Astrocyte (in vitro differentiated cells and primary cell): ENCODE measurements around the gene SHISAL1. TPM values are rescaled to one million over a fixed set of nuclear protein-coding genes. Genes with fewer than 3 reads are reported as not detected.

Experiments used
- DNase-seq: peaks from one replicate; pipeline ENCODE4 v3.0.0-alpha.2; 2010; ENCODE audit warnings: low read depth
- FAIRE-seq: peaks from 2 replicates; lab custom pipeline; 2011; peaks lifted over from hg19 to GRCh38; lab: Jason Lieb, UNC
- H2AFZ ChIP-seq: 2 replicates; pipeline ENCODE4 v1.6.0; 2012; ENCODE audit warnings: low read depth, low read length, inconsistent platforms
- H3K27ac ChIP-seq: 2 replicates; pipeline ENCODE4 v1.5.1; 2011; ENCODE audit warnings: low read depth, low read length, inconsistent platforms
- H3K27me3 ChIP-seq: 2 replicates; pipeline ENCODE4 v1.6.0; 2011; ENCODE audit warnings: low read length, inconsistent platforms; ENCODE audit not compliant: insufficient read depth
- H3K36me3 ChIP-seq: 2 replicates; pipeline ENCODE4 v1.5.1; 2011; ENCODE audit warnings: low read length, inconsistent platforms; ENCODE audit not compliant: insufficient read depth
- H3K4me1 ChIP-seq: 2 replicates; pipeline ENCODE4 v1.5.1; 2011; ENCODE audit warnings: low read length, inconsistent platforms; ENCODE audit not compliant: insufficient read depth
- H3K4me2 ChIP-seq: 2 replicates; pipeline ENCODE4 v1.6.0; 2012; ENCODE audit warnings: low read length, inconsistent platforms
- H3K4me3 ChIP-seq: 2 replicates; pipeline ENCODE4 v1.5.1; 2011; ENCODE audit warnings: low read depth, mild to moderate bottlenecking, low read length, inconsistent platforms; ENCODE audit not compliant: insufficient read depth
- H3K79me2 ChIP-seq: 2 replicates; pipeline ENCODE4 v1.6.0; 2012; ENCODE audit warnings: mild to moderate bottlenecking, low read length, inconsistent platforms; ENCODE audit not compliant: insufficient read depth
- H3K9ac ChIP-seq: 2 replicates; pipeline ENCODE4 v1.6.0; 2012; ENCODE audit warnings: mild to moderate bottlenecking, low read length, inconsistent platforms
- H3K9me3 ChIP-seq: 2 replicates; pipeline ENCODE4 v1.5.1; 2012; ENCODE audit warnings: low read depth, mild to moderate bottlenecking, low read length, inconsistent platforms; ENCODE audit not compliant: insufficient read depth
- H4K20me1 ChIP-seq: 2 replicates; pipeline ENCODE4 v1.6.0; 2012; ENCODE audit warnings: low read length, inconsistent platforms; ENCODE audit not compliant: insufficient read depth
- H3K27ac Mint-ChIP-seq: one replicate; pipeline ENCODE4 v1.8.0; 2021; ENCODE audit warnings: mild to moderate bottlenecking, mixed read lengths; ENCODE audit not compliant: unreplicated experiment
- H3K27me3 Mint-ChIP-seq: one replicate; pipeline ENCODE4 v1.8.0; 2021; ENCODE audit warnings: low read depth, mixed read lengths; ENCODE audit not compliant: unreplicated experiment
- H3K36me3 Mint-ChIP-seq: one replicate; pipeline ENCODE4 v1.8.0; 2021; ENCODE audit warnings: low read depth, mixed read lengths; ENCODE audit not compliant: unreplicated experiment
- H3K4me1 Mint-ChIP-seq: one replicate; pipeline ENCODE4 v1.8.0; 2021; ENCODE audit warnings: low read depth, mixed read lengths; ENCODE audit not compliant: unreplicated experiment
- H3K4me3 Mint-ChIP-seq: one replicate; pipeline ENCODE4 v1.8.0; 2021; ENCODE audit warnings: mild to moderate bottlenecking, moderate library complexity, mixed read lengths; ENCODE audit not compliant: unreplicated experiment
- H3K9me3 Mint-ChIP-seq: one replicate; pipeline ENCODE4 v1.8.0; 2021; ENCODE audit warnings: mild to moderate bottlenecking, mixed read lengths; ENCODE audit not compliant: unreplicated experiment
- EZH2 ChIP-seq: IDR thresholded peaks from 2 replicates; pipeline ENCODE4 v1.6.1; 2012; ENCODE audit warnings: mild to moderate bottlenecking, low read length, inconsistent platforms; ENCODE audit not compliant: insufficient read depth
- total RNA-seq: library from RNA; stranded (reverse); gene quantifications from 2 replicates; pipeline ENCODE4 v1.2.1, GENCODE V29; 2021
- TF ChIP-seq, protein P1 (sequence below): IDR thresholded peaks from 2 replicates; pipeline ENCODE4 v1.5.1; 2011; ENCODE audit warnings: low read depth, mild to moderate bottlenecking, inconsistent platforms, low read length, moderate library complexity; ENCODE audit not compliant: insufficient read depth

The SHISAL1 gene
- total RNA-seq, 1 donor from 2014 or later = 0.36 TPM

DNA sequence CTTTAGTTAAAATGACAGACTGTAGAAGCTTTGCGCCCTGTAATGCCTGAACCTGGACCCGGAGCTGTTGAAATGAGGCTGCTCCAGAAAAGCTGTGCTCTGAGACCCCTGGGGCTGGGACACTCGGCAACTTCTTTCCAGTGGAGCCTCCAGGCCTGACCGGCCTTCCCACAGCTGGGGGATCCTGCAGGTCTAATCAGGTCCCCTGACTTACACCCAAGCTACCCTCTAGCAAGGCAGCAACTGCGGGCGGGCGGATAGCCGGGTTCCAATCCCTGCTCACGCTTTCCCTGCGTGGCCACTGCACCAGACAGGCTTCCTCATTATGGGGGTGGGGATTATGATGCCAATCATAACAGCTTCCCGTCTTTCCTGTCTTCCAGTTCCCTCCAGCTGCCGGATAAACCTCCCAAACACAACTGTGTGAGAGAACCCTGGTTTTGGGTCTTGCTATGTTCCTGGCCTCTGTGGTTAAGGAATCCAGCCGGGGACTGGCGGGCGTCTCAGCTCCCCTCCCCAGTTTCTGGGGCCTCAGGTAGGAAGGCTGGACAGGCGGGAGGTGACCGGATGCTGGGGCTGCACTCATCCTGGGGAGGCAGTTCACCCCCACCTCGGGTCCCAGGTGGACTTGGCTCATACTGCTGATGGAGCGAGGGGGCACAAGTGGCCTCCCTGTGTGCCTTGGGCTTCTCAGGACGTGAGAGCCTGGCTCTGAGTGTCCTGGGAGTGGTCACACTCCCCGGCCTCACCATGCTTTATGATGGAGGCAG lies 93.5 kb downstream of the SHISAL1 start:
- H3K36me3 ChIP-seq = no peaks in the 10 kb centered on the region
- no peaks in the 10 kb centered on the region for H3K9me3 ChIP-seq
- no peaks in the 10 kb centered on the region for H3K79me2 ChIP-seq
- H3K27me3 Mint-ChIP-seq = peaks cover 26% of the 10 kb centered on the region
- H3K27ac ChIP-seq = no peak overlapping the region
- H3K9me3 Mint-ChIP-seq = peaks cover 9% of the 10 kb centered on the region
- H3K9ac ChIP-seq = no peak overlapping the region
- H3K4me1 Mint-ChIP-seq = no peaks in the 10 kb centered on the region
- FAIRE-seq (no peak), DNase-seq (no peak)
- H3K27me3 ChIP-seq = peaks cover 10% of the 10 kb centered on the region
- no peaks in the 10 kb centered on the region for H3K4me1 ChIP-seq
- H3K36me3 Mint-ChIP-seq = peaks cover 7% of the 10 kb centered on the region
- H3K27ac Mint-ChIP-seq = no peak overlapping the region
- no peak overlapping the region for H3K4me3 ChIP-seq
- H3K4me2 ChIP-seq = no peak overlapping the region
- TF ChIP-seq, protein P1, sequence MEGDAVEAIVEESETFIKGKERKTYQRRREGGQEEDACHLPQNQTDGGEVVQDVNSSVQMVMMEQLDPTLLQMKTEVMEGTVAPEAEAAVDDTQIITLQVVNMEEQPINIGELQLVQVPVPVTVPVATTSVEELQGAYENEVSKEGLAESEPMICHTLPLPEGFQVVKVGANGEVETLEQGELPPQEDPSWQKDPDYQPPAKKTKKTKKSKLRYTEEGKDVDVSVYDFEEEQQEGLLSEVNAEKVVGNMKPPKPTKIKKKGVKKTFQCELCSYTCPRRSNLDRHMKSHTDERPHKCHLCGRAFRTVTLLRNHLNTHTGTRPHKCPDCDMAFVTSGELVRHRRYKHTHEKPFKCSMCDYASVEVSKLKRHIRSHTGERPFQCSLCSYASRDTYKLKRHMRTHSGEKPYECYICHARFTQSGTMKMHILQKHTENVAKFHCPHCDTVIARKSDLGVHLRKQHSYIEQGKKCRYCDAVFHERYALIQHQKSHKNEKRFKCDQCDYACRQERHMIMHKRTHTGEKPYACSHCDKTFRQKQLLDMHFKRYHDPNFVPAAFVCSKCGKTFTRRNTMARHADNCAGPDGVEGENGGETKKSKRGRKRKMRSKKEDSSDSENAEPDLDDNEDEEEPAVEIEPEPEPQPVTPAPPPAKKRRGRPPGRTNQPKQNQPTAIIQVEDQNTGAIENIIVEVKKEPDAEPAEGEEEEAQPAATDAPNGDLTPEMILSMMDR = no peak
- no peak for TF ChIP-seq EZH2
- no peak overlapping the region for H2AFZ ChIP-seq
- no peaks in the 10 kb centered on the region for H4K20me1 ChIP-seq
- no peak overlapping the region for H3K4me3 Mint-ChIP-seq

DNA sequence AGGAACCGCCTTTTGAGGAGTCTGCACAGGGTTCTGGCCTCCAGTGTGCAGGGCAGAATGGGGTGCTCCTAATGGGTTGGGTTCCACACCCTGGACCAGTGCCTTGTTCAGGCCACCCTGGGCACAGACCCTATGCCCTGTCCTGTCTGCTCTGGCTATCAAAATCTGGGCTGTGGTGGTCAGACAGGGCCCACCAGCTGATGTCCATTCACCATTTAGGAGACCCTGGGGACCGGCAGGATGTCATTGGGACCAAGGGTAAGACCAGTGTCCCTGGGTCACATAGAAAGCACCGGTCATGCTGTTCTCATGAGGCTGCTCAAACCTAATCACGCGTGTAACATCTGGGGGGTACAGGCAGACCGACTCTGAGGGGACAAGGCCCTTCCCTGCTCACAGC lies 94.7 kb downstream of the SHISAL1 start:
- Histone ChIP-seq H3K9me3 (peaks cover 4% of the 10 kb centered on the region), H3K36me3 (no peaks in the 10 kb centered on the region), H2AFZ (no peak overlapping the region), H3K4me1 (no peaks in the 10 kb centered on the region), H3K27me3 (peaks cover 3% of the 10 kb centered on the region), H3K9ac (no peak overlapping the region), H3K4me2 (no peak overlapping the region), H3K79me2 (no peaks in the 10 kb centered on the region), H4K20me1 (no peaks in the 10 kb centered on the region), H3K27ac (no peak overlapping the region), H3K4me3 (no peak overlapping the region)
- Mint-ChIP-seq H3K36me3 (peaks cover 7% of the 10 kb centered on the region), H3K4me1 (no peaks in the 10 kb centered on the region), H3K4me3 (no peak overlapping the region), H3K9me3 (peaks cover 9% of the 10 kb centered on the region), H3K27me3 (peaks cover 14% of the 10 kb centered on the region), H3K27ac (no peak overlapping the region)
- TF ChIP-seq, protein P1 = no peak
- no peak for TF ChIP-seq EZH2
- no peak for FAIRE-seq
- DNase-seq = no peak

DNA sequence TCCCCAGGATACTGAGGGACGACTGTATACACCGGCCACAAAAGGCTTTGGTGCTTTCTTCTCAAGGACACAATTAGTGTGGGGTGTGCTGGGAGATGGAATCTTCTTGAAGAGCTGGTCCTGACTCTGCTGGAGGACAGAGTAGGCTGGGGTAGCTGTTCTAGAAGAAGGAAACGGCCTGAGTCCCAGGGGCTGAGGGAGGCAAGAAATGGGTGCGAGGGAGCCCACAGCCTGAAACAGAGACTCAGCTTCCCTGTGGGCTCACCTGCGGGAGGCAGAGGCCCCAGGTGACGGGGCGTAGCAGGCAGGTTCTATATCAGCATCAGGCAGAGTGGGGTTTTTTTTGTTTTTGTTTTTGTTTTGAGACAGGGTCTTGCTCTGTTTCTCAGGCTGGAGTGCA lies 95.4 kb downstream of the SHISAL1 start:
- TF ChIP-seq, protein P1 = no peak
- TF ChIP-seq EZH2 = no peak
- Mint-ChIP-seq H3K4me3 (no peak overlapping the region), H3K27ac (no peak overlapping the region), H3K36me3 (peaks cover 7% of the 10 kb centered on the region), H3K9me3 (peaks cover 9% of the 10 kb centered on the region), H3K4me1 (no peaks in the 10 kb centered on the region), H3K27me3 (peaks cover 10% of the 10 kb centered on the region)
- Histone ChIP-seq H3K4me3 (no peak overlapping the region), H2AFZ (no peak overlapping the region), H3K9ac (no peak overlapping the region), H3K79me2 (no peaks in the 10 kb centered on the region), H4K20me1 (no peaks in the 10 kb centered on the region), H3K27me3 (peaks cover 3% of the 10 kb centered on the region), H3K9me3 (peaks cover 4% of the 10 kb centered on the region), H3K27ac (no peak overlapping the region), H3K4me2 (no peak overlapping the region), H3K36me3 (no peaks in the 10 kb centered on the region), H3K4me1 (no peaks in the 10 kb centered on the region)
- no peak for FAIRE-seq
- DNase-seq = no peak
